ENCODE data around the gene FAM13A.
"Not testable (repeated sequence)": the region's sequence is repeated elsewhere in the genome, so short reads cannot be mapped to it uniquely, and the experiment has no call there.

FAM13A gene

GRCh38 chr4:88904240-88904639 lies 152.7 kb downstream of the FAM13A start:
- H3K27ac Mint-ChIP-seq; H3K36me3 Mint-ChIP-seq; H3K27me3 Mint-ChIP-seq; H3K4me3 Mint-ChIP-seq; H3K4me1 Mint-ChIP-seq; DNase-seq (ENCODE audit: low spot score in 2 of 2); ATAC-seq (ENCODE audit: low read depth): not testable (repeated sequence)
- peaks cover 13% of the 10 kb centered on the region for H3K9me3 Mint-ChIP-seq

- peaks cover under 1% of the 10 kb centered on the region for H3K27me3 Mint-ChIP-seq
- no peak overlapping the region for H3K4me3 Mint-ChIP-seq
- DNase-seq (ENCODE audit: low spot score in 2 of 2): no peak
- no peak for ATAC-seq (ENCODE audit: low read depth)
- H3K27ac Mint-ChIP-seq: no peak overlapping the region
- H3K4me1 Mint-ChIP-seq: no peaks in the 10 kb centered on the region
- H3K9me3 Mint-ChIP-seq: peaks cover 13% of the 10 kb centered on the region
- H3K36me3 Mint-ChIP-seq: peaks cover 5% of the 10 kb centered on the region
Observed at GRCh38 chr4:88900432-88900831, 156.6 kb downstream of the FAM13A start.

GRCh38 chr4:88897752-88898151 lies 159.2 kb downstream of the FAM13A start:
- Mint-ChIP-seq H3K27ac (no peak overlapping the region), H3K9me3 (peaks cover 11% of the 10 kb centered on the region), H3K4me3 (no peak overlapping the region), H3K36me3 (peaks cover 5% of the 10 kb centered on the region), H3K4me1 (no peaks in the 10 kb centered on the region), H3K27me3 (no peaks in the 10 kb centered on the region)
- DNase-seq (ENCODE audit: low spot score in 2 of 2) (no peak), ATAC-seq (ENCODE audit: low read depth) (no peak)

GRCh38 chr4:88897180-88897579 lies 159.8 kb downstream of the FAM13A start:
- Mint-ChIP-seq H3K27ac (no peak overlapping the region), H3K4me3 (no peak overlapping the region), H3K36me3 (peaks cover 5% of the 10 kb centered on the region), H3K9me3 (peaks cover 11% of the 10 kb centered on the region), H3K4me1 (no peaks in the 10 kb centered on the region), H3K27me3 (no peaks in the 10 kb centered on the region)
- DNase-seq (ENCODE audit: low spot score in 2 of 2): no peak
- no peak for ATAC-seq (ENCODE audit: low read depth)

GRCh38 chr4:88893961-88894360 lies 163.0 kb downstream of the FAM13A start:
- DNase-seq (ENCODE audit: low spot score in 2 of 2): no peak

DNA sequence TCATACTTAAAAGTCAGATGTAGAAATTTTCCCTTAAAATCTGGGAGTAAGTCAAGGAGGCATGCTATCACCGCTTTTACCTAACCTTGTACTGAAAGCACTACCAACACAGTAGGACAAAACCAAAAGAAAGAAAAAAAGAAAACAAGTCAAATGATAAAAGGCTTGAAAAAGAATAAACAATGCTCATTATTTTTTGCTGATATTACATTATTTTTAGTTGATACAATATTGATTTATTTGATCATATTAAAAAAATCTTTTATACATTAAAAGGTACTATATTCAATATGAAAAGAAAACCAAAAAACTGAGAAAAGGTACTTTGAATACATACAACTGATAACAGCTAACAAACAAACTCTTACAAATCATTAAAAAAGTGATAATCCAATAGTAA lies 164.3 kb downstream of the FAM13A start:
- Mint-ChIP-seq H3K27me3 (no peaks in the 10 kb centered on the region), H3K36me3 (no peaks in the 10 kb centered on the region), H3K4me3 (no peak overlapping the region), H3K27ac (no peak overlapping the region), H3K4me1 (no peaks in the 10 kb centered on the region), H3K9me3 (no peaks in the 10 kb centered on the region)
- ATAC-seq (ENCODE audit: low read depth) (no peak), DNase-seq (ENCODE audit: low spot score in 2 of 2) (no peak)

More at GRCh38 chr4:88893961-88894360, 163.0 kb downstream of the FAM13A start:
- no peaks in the 10 kb centered on the region for H3K36me3 Mint-ChIP-seq
- no peak for ATAC-seq (ENCODE audit: low read depth)
- no peaks in the 10 kb centered on the region for H3K4me1 Mint-ChIP-seq
- no peaks in the 10 kb centered on the region for H3K9me3 Mint-ChIP-seq
- no peaks in the 10 kb centered on the region for H3K27me3 Mint-ChIP-seq
- no peak overlapping the region for H3K27ac Mint-ChIP-seq
- H3K4me3 Mint-ChIP-seq: no peak overlapping the region

DNA sequence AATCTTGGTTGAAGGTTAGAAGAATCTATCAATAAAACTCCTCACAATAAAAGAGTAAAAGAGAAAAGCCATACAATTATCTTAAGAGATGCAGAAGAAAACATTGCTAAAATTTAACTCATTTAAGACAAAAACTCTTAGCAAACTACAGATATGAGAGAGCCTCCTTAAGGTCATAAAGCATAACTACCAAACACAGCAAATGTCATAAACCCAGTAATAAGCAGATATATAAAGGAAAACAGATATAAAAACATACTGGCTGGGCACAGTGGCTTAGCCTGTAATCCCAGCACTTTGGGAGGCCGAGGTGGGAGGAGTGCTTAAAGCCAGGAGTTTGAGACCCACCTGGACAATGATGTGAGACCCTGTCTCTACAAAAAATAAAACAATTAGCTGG lies 165.3 kb downstream of the FAM13A start:
- H3K4me3 Mint-ChIP-seq: no peak overlapping the region
- no peaks in the 10 kb centered on the region for H3K27me3 Mint-ChIP-seq
- H3K36me3 Mint-ChIP-seq: no peaks in the 10 kb centered on the region
- no peak overlapping the region for H3K27ac Mint-ChIP-seq
- no peak for ATAC-seq (ENCODE audit: low read depth)
- DNase-seq (ENCODE audit: low spot score in 2 of 2): no peak
- H3K4me1 Mint-ChIP-seq: no peaks in the 10 kb centered on the region
- H3K9me3 Mint-ChIP-seq: no peaks in the 10 kb centered on the region

- not testable (repeated sequence) for H3K27me3 Mint-ChIP-seq; H3K27ac Mint-ChIP-seq; H3K9me3 Mint-ChIP-seq; H3K36me3 Mint-ChIP-seq; H3K4me1 Mint-ChIP-seq; DNase-seq (ENCODE audit: low spot score in 2 of 2); ATAC-seq (ENCODE audit: low read depth); H3K4me3 Mint-ChIP-seq
Observed at GRCh38 chr4:88887409-88887808, 169.6 kb downstream of the FAM13A start.

DNA sequence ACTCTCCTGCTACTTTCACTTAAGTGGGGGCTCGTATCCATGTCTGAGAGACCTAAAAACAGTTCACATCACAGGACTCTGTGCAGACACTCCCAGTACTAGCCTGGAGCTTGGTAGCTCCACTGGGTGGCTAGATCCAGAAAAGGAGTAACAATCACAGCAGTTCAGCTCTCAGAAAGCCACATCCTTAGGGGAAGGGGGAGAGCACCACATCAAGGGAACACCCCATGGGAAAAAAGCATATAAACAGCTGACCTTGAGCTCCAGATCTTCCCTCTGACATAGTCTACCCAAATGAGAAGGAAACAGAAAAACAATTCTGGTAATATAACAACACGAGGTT lies 175.8 kb downstream of the FAM13A start:
- DNase-seq (ENCODE audit: low spot score in 2 of 2) (no peak), ATAC-seq (ENCODE audit: low read depth) (no peak)
- no peaks in the 10 kb centered on the region for H3K36me3 Mint-ChIP-seq
- no peaks in the 10 kb centered on the region for H3K4me1 Mint-ChIP-seq
- H3K27ac Mint-ChIP-seq: no peak overlapping the region
- H3K27me3 Mint-ChIP-seq: peaks cover 3% of the 10 kb centered on the region
- no peak overlapping the region for H3K4me3 Mint-ChIP-seq
- peaks cover 1% of the 10 kb centered on the region for H3K9me3 Mint-ChIP-seq

DNA sequence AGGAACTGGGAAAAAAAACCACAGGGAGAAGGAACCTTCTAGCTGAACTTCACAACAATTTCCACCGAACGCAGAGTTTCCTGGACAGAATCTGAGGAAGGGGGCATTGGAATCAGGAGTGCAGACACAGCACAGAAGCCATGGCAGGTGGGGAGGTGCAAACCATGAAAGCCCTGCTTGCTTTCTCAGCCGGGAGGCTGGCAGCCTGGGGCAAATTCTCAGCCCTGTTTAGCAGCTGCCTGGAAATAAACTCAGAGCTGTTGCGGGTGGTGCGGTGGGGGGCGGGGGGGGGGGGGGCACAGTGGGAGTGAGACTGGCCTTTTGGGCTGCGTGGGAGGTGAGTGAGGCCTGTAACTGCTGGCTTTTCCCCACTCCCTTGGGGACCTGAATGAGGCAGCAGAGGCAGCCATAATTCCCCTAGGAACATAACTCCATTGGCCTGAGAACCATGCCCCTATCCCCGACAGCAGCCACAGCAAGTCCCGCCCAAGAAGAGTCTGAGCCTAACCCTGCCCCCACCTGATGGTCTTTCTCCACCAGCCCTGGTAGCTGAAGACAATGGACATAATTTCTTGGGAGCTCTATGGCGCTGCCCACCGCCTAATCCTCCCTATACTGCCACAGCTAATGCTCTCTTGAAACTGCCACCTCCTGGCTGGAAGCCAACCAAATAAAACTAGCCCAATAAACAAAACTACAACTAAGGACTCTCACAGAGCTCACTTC lies 176.3 kb downstream of the FAM13A start:
- Mint-ChIP-seq H3K9me3 (peaks cover 1% of the 10 kb centered on the region), H3K27ac (no peak overlapping the region), H3K27me3 (peaks cover 3% of the 10 kb centered on the region), H3K4me1 (no peaks in the 10 kb centered on the region), H3K36me3 (no peaks in the 10 kb centered on the region), H3K4me3 (no peak overlapping the region)
- no peak for DNase-seq (ENCODE audit: low spot score in 2 of 2)
- no peak for ATAC-seq (ENCODE audit: low read depth)

GRCh38 chr4:88879991-88880390 lies 177.0 kb downstream of the FAM13A start:
- Mint-ChIP-seq H3K27me3 (peaks cover 3% of the 10 kb centered on the region), H3K9me3 (peaks cover 1% of the 10 kb centered on the region), H3K36me3 (no peaks in the 10 kb centered on the region), H3K27ac (no peak overlapping the region), H3K4me1 (no peaks in the 10 kb centered on the region), H3K4me3 (no peak overlapping the region)
- DNase-seq (ENCODE audit: low spot score in 2 of 2) (no peak), ATAC-seq (ENCODE audit: low read depth) (no peak)

- DNase-seq (ENCODE audit: low spot score in 2 of 2): no peak
- no peak overlapping the region for H3K4me3 Mint-ChIP-seq
Observed at GRCh38 chr4:88878642-88879041, 178.3 kb downstream of the FAM13A start.

GRCh38 chr4:88870428-88870827 lies 186.6 kb downstream of the FAM13A start:
- Mint-ChIP-seq H3K27ac (no peak overlapping the region), H3K27me3 (peaks cover 18% of the 10 kb centered on the region), H3K4me3 (no peak overlapping the region), H3K36me3 (no peaks in the 10 kb centered on the region), H3K4me1 (no peaks in the 10 kb centered on the region), H3K9me3 (peaks cover 1% of the 10 kb centered on the region)
- no peak for ATAC-seq (ENCODE audit: low read depth)
- no peak for DNase-seq (ENCODE audit: low spot score in 2 of 2)

More at GRCh38 chr4:88878642-88879041, 178.3 kb downstream of the FAM13A start:
- H3K27me3 Mint-ChIP-seq: peaks cover 3% of the 10 kb centered on the region
- no peaks in the 10 kb centered on the region for H3K36me3 Mint-ChIP-seq
- no peak overlapping the region for H3K27ac Mint-ChIP-seq
- H3K4me1 Mint-ChIP-seq: no peaks in the 10 kb centered on the region
- no peak for ATAC-seq (ENCODE audit: low read depth)
- peaks cover 3% of the 10 kb centered on the region for H3K9me3 Mint-ChIP-seq

DNA sequence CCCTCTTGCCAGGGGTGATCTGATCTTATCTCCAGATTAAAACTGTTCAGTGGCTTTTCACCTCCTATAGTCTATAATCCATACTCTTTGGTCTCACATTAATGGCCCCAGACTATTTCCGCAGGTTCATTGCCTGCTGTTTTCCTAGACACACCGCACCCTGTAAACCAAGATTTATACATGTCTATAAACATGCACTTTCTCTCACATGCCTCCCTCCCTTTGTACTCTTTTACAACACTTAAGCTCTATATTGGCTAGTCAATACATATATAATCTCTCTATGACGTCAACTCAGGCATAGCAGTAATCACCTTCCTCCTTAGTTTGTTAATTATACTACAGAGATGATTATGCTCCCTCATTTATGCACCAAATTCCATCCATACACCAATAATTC lies 188.5 kb downstream of the FAM13A start:
- Mint-ChIP-seq H3K27ac (no peak overlapping the region), H3K27me3 (peaks cover 18% of the 10 kb centered on the region), H3K36me3 (no peaks in the 10 kb centered on the region), H3K9me3 (no peaks in the 10 kb centered on the region), H3K4me1 (no peaks in the 10 kb centered on the region), H3K4me3 (no peak overlapping the region)
- no peak for DNase-seq (ENCODE audit: low spot score in 2 of 2)
- no peak for ATAC-seq (ENCODE audit: low read depth)

DNA sequence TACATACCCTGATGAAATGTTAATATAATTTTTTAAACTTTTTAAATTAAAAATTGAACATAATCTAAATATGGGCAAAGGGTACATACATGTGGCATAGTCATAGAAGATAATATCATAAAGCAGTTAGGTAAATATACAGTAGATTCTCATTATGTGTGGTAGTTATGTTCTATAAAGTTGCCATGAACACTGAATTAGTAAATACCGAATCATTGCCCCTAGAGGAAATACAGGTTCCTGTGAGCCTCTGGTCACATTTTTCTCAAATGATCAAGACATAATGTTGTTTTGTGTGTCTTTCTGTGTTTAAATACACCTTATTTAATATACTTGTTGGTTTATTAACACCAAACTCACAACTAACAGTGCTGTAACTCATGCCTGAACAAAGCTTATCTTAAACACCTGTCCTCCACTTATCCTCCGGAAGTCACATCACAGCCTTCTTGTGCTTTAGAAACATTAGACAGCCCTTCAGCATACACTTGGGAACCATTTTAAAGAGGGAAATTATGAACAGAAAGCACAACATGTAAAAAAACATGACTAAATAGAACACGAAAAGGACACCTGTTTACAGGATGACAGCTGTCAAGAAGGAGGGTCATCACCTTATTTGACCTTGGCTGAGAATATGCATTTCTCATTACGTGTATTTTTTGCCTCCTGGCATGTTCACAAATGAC lies 190.0 kb downstream of the FAM13A start:
- H3K4me1 Mint-ChIP-seq: no peaks in the 10 kb centered on the region
- H3K27ac Mint-ChIP-seq: no peak overlapping the region
- peaks cover 12% of the 10 kb centered on the region for H3K27me3 Mint-ChIP-seq
- H3K4me3 Mint-ChIP-seq: no peak overlapping the region
- ATAC-seq (ENCODE audit: low read depth) (no peak), DNase-seq (ENCODE audit: low spot score in 2 of 2) (no peak)
- H3K36me3 Mint-ChIP-seq: no peaks in the 10 kb centered on the region
- H3K9me3 Mint-ChIP-seq: no peaks in the 10 kb centered on the region

Data from memory B cell (primary cell).